ENCODE measurements around the gene G2E3. TPM values are rescaled to one million over a fixed set of nuclear protein-coding genes. Genes with fewer than 3 reads are reported as not detected.

Gene G2E3
- total and polyA plus RNA-seq, 2 of the 4 experiments (the other 2 are of a cell fraction) = 9.6 to 19.4 TPM

DNA sequence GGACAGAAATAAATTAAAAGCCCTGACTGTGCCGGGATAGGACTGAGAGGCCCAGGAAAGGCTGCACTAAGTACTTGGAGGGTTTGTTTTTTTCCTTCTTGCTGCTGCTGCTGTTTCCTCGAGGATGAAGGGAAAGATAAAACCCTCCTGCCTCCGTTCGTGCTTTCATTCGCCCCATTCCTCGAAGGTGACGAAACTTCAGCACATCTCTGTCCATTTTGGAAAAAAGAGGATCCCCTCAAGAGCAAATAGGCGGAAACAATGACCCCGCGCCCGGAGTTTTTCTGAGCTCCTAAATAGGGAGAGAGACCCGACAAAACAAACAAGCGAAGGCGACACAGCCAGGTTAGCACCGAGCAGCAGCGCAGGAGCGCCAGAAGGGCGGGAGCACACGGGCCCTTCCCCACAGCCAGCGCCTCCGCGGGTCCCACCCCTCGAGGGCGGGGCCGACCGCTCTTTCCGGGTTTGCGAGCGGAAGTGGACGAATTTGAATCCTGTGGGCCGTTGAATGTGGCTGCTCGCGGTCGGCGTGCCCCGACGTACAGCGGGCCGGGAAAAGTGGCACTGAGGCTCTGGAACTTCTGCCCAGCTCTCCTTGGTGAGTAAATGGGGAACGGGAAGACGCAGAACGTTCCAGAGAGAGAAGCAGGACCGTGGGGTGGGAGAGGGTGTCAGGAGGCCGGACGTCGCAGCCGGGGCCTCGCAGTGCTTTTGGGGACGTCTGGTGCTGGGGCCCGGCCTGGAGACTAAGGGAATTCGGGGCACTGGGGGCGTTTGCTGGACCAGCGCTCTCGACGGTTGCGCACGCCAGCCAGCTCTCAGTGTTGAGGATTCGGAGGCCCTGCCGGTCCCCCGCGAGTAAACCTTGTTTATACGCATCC, at the start of gene G2E3 (continued):
- no peak for TF ChIP-seq USF2 (IDR thresholded peaks at IDR 0.05; ENCODE audit: low read depth, low read length)
- TF ChIP-seq RCOR1 (IDR thresholded peaks at IDR 0.05; ENCODE audit: insufficient replicate concordance, low read length) = no peak
- no peak for TF ChIP-seq MAFK (IDR thresholded peaks at IDR 0.05; ENCODE audit: low read depth, low read length)
- TF ChIP-seq MAZ (IDR thresholded peaks at IDR 0.05; ENCODE audit: borderline replicate concordance, low read depth, low read length) = peak; percentile 99
- no peak for TF ChIP-seq RAD21 (IDR thresholded peaks at IDR 0.05; ENCODE audit: low read length)
- no peak for TF ChIP-seq BHLHE40 (IDR thresholded peaks at IDR 0.05; ENCODE audit: low read depth, low read length)

All from IMR-90 (cell line).